ENCODE results near the gene NOL3.
"Not testable (repeated sequence)": the region's sequence is repeated elsewhere in the genome, so short reads cannot be mapped to it uniquely, and the experiment has no call there.

The NOL3 gene

DNA sequence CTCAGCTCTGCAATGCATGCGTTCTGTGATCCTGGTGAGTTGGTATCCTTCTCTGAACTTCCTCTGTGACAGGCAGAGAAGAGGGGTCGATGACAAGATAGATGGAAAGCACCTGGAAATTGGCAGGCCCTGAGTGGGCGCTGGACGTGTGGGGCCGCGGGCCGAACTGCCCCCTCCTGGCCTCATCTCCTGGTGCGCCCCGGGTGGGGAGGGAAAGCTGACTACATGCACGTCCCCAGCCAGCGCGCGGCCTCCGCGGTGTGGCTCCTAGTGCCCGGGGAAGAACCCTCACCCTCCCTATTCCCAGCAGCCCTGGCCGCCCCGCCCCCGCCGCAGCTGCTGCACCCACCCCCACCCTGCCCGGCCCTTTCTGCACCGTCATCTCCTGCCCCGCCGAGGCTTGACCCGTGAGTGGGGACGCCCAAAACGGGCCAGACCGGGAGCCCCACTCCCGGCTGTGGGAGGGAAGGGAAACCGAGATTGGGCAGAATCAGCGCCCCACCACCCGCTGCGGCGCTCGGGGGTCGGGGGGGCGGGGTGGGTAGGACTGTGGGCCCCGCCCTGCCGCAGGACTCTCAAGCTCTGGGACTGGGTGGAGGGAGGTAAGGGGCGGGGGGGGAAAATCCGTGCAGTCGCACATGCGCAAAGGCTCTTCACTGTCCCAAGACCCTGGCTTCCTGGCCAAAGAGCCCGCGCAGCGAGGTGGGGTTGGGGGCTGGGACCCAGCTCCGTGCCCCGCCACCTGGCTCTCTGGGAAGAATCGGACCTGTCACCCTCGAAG, at the start of gene NOL3:
Gene NOL3 (plus strand): TSS at position 371 of the 781 bp plus-strand sequence.
- no peak for DNase-seq (ENCODE audit: low spot score)

DNA sequence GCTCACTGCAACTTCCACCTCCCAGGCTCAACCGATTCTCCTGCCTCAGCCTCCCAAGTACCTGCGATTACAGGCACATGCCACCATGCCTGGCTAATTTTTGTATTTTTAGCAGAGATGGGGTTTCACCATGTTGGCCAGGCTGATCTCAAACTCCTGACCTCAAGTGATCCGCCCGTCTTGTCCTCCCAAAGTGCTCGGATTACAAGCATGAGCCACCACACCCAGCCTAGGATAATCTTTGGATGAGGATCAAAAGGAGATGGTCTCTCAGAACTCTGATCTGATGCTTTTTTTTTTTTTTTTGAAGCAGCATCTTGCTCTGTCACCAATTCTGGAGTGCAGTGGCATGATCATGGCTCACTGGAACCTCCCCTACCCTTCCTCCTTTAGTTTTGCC, 47.5 kb upstream of the NOL3 start:
- not testable (repeated sequence) for DNase-seq (ENCODE audit: low spot score)

DNA sequence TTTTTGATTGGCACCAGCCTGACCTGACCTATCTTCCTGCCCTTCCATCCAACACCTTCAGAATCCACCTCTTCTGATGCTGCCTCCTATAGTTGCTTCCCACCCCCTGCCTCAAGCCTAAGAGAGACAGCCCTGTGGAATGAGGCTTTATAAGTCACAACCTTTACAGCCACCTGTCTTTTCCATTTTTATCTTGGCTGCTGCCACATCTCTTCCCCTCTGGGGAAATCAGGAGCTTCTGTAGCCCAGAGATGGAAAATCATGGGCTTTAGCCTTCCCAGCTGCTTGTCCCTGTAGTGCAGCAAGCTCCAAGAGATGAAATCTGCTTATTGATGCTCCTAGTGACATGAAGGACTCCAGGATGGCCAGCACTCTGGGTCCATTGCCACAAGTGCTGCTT, 41.9 kb upstream of the NOL3 start:
- DNase-seq (ENCODE audit: low spot score), result no peak

GRCh38 chr16:67128887-67129286, 41.5 kb upstream of the NOL3 start:
- DNase-seq (ENCODE audit: low spot score), result no peak

GRCh38 chr16:67129422-67129821, 40.9 kb upstream of the NOL3 start:
- DNase-seq (ENCODE audit: low spot score), result no peak

- no peak for DNase-seq (ENCODE audit: low spot score)
These were observed 32.7 kb upstream of the NOL3 start for GRCh38 chr16:67137605-67138004.

DNA sequence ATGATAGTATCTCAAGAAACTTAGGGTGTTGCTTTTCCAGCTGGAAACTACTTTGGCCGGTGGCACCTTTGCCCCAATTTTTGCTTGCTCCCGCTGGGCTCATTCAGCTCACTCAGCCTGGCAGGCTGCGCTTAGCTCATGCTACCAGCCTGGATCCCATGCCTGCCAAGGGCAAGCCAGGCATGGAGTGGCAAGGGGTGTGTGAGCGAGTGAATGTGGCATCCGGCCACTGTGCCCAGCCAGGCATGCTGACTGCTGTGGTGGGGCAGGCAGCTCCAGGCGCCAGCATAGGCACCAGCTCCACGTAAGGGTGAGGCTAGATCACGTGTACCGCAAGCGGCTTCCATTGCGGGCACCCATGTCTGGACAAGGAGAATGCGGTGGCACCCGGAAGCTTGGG, 28.9 kb upstream of the NOL3 start:
- DNase-seq (ENCODE audit: low spot score), result no peak

DNA sequence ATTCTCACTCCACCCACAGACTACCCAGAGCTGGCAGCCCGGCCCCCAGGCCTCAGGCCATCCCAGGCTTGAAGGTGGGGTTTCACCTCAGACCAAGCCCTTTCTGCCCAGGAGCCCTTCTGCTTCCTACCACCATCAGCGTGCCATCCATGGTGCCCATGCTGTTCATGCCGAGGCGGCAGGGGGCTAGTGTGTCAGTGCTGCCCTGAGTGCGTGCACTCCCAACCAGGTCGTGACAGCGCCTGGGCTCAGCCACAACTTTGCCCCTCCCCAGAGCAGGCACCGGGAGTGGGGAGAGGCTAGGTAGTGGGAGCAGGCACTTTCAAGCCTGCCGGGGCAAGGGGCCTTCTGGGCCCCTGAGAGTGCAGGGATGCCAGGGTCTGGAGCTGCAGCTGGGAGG, 28.0 kb upstream of the NOL3 start:
- no peak for DNase-seq (ENCODE audit: low spot score)

GRCh38 chr16:67144943-67145342, 25.4 kb upstream of the NOL3 start:
- no peak for DNase-seq (ENCODE audit: low spot score)

- no peak for DNase-seq (ENCODE audit: low spot score)
These were observed 24.6 kb upstream of the NOL3 start for GRCh38 chr16:67145746-67146145.

DNA sequence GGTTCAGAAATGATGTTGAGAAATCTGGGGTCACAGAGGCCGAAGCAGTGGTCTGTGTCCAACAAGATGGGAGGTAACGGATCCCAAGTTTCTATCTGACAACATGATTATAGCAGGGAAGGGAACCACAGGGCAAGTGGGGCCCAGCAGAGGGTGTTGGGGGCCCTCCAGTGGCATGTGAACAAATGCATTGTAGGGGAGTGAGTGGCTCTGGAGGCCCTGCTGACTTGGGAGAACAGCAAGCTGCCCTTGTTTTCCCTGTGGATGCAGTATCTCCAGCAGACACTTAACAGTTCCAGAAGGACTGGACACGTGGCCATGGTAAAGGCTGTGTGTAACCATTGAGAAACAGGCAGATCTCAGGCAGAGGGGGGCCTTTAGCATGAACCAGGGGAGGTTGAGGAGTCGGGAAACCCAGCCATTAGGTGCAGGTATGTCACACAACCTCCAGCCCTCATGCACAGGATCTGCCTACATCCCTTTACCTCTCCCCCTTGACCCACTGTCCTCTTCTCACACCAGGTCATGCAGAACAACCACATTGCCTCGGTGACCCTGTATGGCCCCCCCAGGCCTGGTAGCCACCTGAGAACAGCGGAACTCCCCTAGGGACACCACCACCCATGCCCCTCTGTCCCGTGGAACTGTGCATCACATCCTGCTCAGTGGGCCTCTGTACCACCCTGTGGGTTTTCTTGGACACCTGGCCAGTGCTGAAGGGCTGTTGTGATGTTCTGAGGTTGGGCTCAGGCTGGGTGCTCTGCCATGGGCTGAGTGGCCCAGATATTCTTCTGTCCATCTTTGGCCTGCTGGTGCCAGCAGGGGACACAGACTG, 23.6 kb upstream of the NOL3 start:
- DNase-seq (ENCODE audit: low spot score), result no peak

GRCh38 chr16:67147437-67148140, 22.7 kb upstream of the NOL3 start:
- no peak for DNase-seq (ENCODE audit: low spot score)

GRCh38 chr16:67148221-67148620, 22.1 kb upstream of the NOL3 start:
- DNase-seq (ENCODE audit: low spot score), result no peak

- DNase-seq (ENCODE audit: low spot score), result no peak
These were observed 21.6 kb upstream of the NOL3 start for GRCh38 chr16:67148656-67149275.

DNA sequence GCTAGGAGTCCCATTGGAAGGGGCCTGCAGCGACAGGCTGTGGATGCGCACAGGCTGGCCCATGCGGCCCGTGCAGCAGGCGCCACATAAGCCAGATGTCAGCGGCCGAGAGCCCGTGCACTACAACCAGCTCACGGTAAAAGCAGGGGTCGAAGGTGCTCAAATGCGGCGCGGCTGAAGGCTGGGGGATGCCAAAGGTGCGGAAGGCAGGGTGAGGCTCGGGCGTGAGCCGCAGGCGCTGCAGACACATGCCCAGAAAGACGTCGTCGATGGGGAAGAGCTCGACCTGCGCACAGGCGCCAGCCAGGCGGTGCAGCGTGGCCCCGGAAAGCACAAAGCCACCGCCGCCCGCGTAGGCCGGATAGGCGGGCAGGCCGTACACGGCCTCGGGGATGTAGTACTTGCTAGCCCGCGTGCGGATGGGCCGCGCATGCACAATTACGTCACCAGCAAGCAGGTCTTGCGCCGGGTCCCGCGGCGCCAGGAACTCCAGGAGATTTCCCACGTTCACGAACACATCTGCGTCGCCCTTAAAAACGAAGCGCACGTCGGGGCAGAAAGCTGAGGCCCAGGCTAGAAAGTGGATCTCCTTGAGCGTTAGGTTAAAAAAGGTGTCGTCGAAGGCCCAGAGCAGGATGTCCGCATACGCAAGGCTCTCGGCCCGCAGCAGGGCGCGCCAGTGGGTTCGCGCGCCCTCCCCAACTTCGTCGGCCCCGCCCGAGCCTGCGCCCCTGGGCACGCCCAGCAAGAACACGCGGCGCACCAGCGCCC, 20.9 kb upstream of the NOL3 start:
- no peak for DNase-seq (ENCODE audit: low spot score)

GRCh38 chr16:67150047-67150832, 20.1 kb upstream of the NOL3 start:
- peak; percentile 53 for DNase-seq (ENCODE audit: low spot score)

GRCh38 chr16:67150833-67151396, 19.4 kb upstream of the NOL3 start, which contains the start of gene B3GNT9:
B3GNT9 (minus strand) TSS chr16:67150998; CDS start chr16:67150485, 513 bp downstream.
- peak; percentile 36 for DNase-seq (ENCODE audit: low spot score)

DNA sequence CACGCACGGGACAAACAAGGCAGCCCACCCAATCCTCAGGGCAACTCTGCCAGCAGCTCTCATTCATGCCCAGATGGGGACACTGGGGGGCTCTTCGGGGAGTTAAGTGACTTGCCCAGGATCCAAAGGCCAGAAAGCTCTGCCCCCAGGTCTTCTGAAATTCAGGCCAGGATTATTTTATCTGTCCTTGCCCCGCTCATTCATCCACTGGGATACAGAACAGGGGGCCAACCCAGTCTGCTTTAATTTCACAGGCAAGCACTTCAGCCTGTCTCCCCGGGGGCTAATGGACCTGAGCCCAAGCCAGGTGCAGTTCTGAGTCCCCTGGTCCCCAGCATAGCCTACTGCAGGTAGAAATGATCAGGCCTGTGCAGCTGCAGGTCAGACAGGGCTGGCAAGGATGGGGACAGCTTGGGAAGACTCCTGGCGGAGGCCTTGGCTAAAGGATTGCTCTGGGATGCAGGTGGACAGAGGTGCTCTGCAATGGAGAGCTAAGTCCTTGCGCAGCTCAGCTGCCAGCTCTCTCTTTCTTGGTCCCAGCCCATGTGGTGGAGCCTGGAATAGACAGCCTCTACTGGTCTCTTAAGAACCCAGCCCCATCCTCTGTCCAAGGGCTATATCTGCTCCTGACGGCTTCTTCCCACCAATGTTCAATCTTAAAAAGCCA, 18.8 kb upstream of the NOL3 start:
- DNase-seq (ENCODE audit: low spot score), result no peak

DNA sequence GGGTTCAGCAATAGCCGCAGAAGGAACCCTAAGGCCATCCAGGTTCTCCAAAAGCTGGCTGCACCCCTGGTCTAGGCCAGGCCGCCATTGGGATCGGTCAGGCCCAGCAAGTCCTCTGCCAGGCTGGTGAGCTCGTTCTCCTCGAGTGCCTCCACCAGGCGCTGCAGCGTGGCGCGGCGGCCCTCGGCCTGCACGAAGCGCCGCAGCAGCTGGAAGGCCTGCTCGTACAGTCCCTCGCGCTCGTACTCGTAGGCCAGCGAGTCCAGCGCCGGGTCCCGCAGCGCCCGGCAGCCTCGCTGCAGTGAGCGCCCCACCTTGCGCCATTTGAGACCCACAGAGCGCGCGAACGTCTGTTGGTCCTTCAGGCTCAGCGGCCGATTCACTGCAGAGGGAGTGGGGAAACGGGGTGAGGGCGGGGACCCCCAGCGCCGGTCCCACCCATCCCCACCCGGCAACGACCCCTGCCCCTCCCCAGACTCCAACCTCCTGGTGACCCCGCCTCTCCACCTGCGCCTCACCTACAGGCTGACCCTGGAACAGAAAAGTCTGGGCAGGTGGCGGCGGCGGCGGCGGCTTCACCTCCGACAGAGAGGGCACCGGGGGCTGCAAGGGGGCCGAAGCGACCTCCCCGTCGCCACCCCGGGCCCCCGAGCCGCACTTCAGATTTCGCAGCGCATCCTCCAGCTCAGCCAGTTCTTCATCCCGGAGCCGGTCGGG, 15.6 kb upstream of the NOL3 start:
- no peak for DNase-seq (ENCODE audit: low spot score)

Measured in CD4-positive, alpha-beta T cell treated with Interleukin-15 for 4 hours (primary cell).